Midbrain (tissue), 1 donor: ENCODE data around the gene SPOCK3.
"Not testable (repeated sequence)": the region's sequence is repeated elsewhere in the genome, so short reads cannot be mapped to it uniquely, and the experiment has no call there.

Experiments used
- DNase-seq: peaks from one replicate; lab custom pipeline; 2025; lab: John Stamatoyannopoulos, UW

Gene SPOCK3

GRCh38 chr4:166957451-166957850 lies 276.8 kb downstream of the SPOCK3 start:
- no peak for DNase-seq

GRCh38 chr4:166956484-166956883 lies 277.8 kb downstream of the SPOCK3 start:
- no peak for DNase-seq

- DNase-seq: no peak
Observed at GRCh38 chr4:166941629-166942028, 292.7 kb downstream of the SPOCK3 start.

GRCh38 chr4:166930464-166930863 lies 303.8 kb downstream of the SPOCK3 start:
- no peak for DNase-seq

GRCh38 chr4:166924424-166924823 lies 309.9 kb downstream of the SPOCK3 start:
- no peak for DNase-seq

- no peak for DNase-seq
Observed at GRCh38 chr4:166913926-166914325, 320.4 kb downstream of the SPOCK3 start.

- DNase-seq: no peak
Observed at GRCh38 chr4:166903408-166903807, 330.9 kb downstream of the SPOCK3 start.

- DNase-seq: no peak
Observed at GRCh38 chr4:166902941-166903340, 331.4 kb downstream of the SPOCK3 start.

- no peak for DNase-seq
Observed at GRCh38 chr4:166896254-166896653, 338.0 kb downstream of the SPOCK3 start.

GRCh38 chr4:166895771-166896170 lies 338.5 kb downstream of the SPOCK3 start:
- no peak for DNase-seq

GRCh38 chr4:166887457-166887856 lies 346.8 kb downstream of the SPOCK3 start:
- no peak for DNase-seq

- DNase-seq: no peak
Observed at GRCh38 chr4:166886718-166887117, 347.6 kb downstream of the SPOCK3 start.

- no peak for DNase-seq
Observed at GRCh38 chr4:166882221-166882620, 352.1 kb downstream of the SPOCK3 start.

- DNase-seq: no peak
Observed at GRCh38 chr4:166875821-166876220, 358.5 kb downstream of the SPOCK3 start.

GRCh38 chr4:166862032-166862431 lies 372.3 kb downstream of the SPOCK3 start:
- DNase-seq: no peak

- DNase-seq: not testable (repeated sequence)
Observed at GRCh38 chr4:166850398-166850797, 383.9 kb downstream of the SPOCK3 start.

GRCh38 chr4:166846939-166847338 lies 387.4 kb downstream of the SPOCK3 start:
- DNase-seq: no peak

GRCh38 chr4:166842795-166843261 lies 391.5 kb downstream of the SPOCK3 start:
- no peak for DNase-seq

- no peak for DNase-seq
Observed at GRCh38 chr4:166839615-166840251, 394.6 kb downstream of the SPOCK3 start.

- DNase-seq: no peak
Observed at GRCh38 chr4:166838975-166839614, 395.2 kb downstream of the SPOCK3 start.

GRCh38 chr4:166836865-166837264 lies 397.4 kb downstream of the SPOCK3 start:
- no peak for DNase-seq

- no peak for DNase-seq
Observed at GRCh38 chr4:166827629-166828028, 406.7 kb downstream of the SPOCK3 start.

- DNase-seq: no peak
Observed at GRCh38 chr4:166827167-166827566, 407.1 kb downstream of the SPOCK3 start.

- no peak for DNase-seq
Observed at GRCh38 chr4:166823848-166824247, 410.4 kb downstream of the SPOCK3 start.
